GM23338 (cell line): ENCODE results near the gene PLG. TPM values are rescaled to one million over a fixed set of nuclear protein-coding genes. Genes with fewer than 3 reads are reported as not detected.
"Not testable (repeated sequence)": the region's sequence is repeated elsewhere in the genome, so short reads cannot be mapped to it uniquely, and the experiment has no call there.

ENCODE experiments used
- ATAC-seq: fragments of 200-7000 bp; cut with Tn5 transposase; 3 replicates; pipeline ENCODE4 v1.9.1; 2020
- DNase-seq: peaks from one replicate; pipeline ENCODE4 v3.0.0-alpha.2; 2015; ENCODE audit warnings: low spot score
- H2AFZ ChIP-seq: fragments of 200-600 bp; sonication (generic); 2 replicates; pipeline ENCODE4 v1.8.0; 2016; ENCODE audit warnings: antibody characterized with exemption, mild to moderate bottlenecking, moderate library complexity
- H3F3A ChIP-seq: fragments of 200-600 bp; sonication (generic); replicated peaks from 2 replicates; pipeline ENCODE4 v1.8.0; 2017; ENCODE audit warnings: antibody characterized with exemption, mixed run types, low read depth
- H3K27ac ChIP-seq: fragments of 200-600 bp; sonication (generic); 2 replicates; pipeline ENCODE4 v1.6.1; 2016; ENCODE audit warnings: low read depth
- H3K27me3 ChIP-seq: fragments of 200-600 bp; sonication (generic); 2 replicates; pipeline ENCODE4 v1.8.0; 2016; ENCODE audit warnings: mild to moderate bottlenecking, mixed run types, moderate library complexity; ENCODE audit not compliant: insufficient read depth
- H3K36me3 ChIP-seq: fragments of 200-600 bp; sonication (generic); 2 replicates; pipeline ENCODE4 v1.8.0; 2016; ENCODE audit warnings: mild to moderate bottlenecking; ENCODE audit not compliant: insufficient read depth
- H3K4me1 ChIP-seq: fragments of 200-600 bp; sonication (generic); 2 replicates; pipeline ENCODE4 v1.8.0; 2016; ENCODE audit warnings: mild to moderate bottlenecking, moderate library complexity; ENCODE audit not compliant: insufficient read depth
- H3K4me2 ChIP-seq: fragments of 200-600 bp; sonication (generic); 2 replicates; pipeline ENCODE4 v1.7.1; 2017; ENCODE audit warnings: mixed run types
- H3K4me3 ChIP-seq: fragments of 200-600 bp; sonication (generic); 2 replicates; pipeline ENCODE4 v1.6.1; 2016; ENCODE audit warnings: mixed run types
- H3K79me2 ChIP-seq: fragments of 200-600 bp; sonication (generic); replicated peaks from 2 replicates; pipeline ENCODE4 v1.8.0; 2017; ENCODE audit warnings: mild to moderate bottlenecking; ENCODE audit not compliant: insufficient read depth
- H3K9me2 ChIP-seq: fragments of 200-600 bp; sonication (generic); 2 replicates; pipeline ENCODE4 v1.8.0; 2017; ENCODE audit not compliant: insufficient read depth
- H4K20me1 ChIP-seq: fragments of 200-600 bp; sonication (generic); replicated peaks from 2 replicates; pipeline ENCODE4 v1.8.0; 2017; ENCODE audit warnings: mild to moderate bottlenecking; ENCODE audit not compliant: insufficient read depth
- H3K27ac Mint-ChIP-seq: 2 replicates; pipeline ENCODE4 v1.8.0; 2020; ENCODE audit warnings: inconsistent platforms, mild to moderate bottlenecking, moderate library complexity, mixed read lengths
- H3K27me3 Mint-ChIP-seq: 3 replicates; pipeline ENCODE4 v1.8.0; 2022; ENCODE audit warnings: low read depth, mild to moderate bottlenecking, moderate library complexity, mixed read lengths, inconsistent platforms; ENCODE audit not compliant: insufficient read depth, poor library complexity
- H3K36me3 Mint-ChIP-seq: 3 replicates; pipeline ENCODE4 v1.8.0; 2021; ENCODE audit warnings: low read depth, mild to moderate bottlenecking, inconsistent platforms, moderate library complexity, mixed read lengths
- H3K4me1 Mint-ChIP-seq: 3 replicates; pipeline ENCODE4 v1.8.0; 2020; ENCODE audit warnings: mild to moderate bottlenecking, inconsistent platforms, mixed read lengths
- H3K4me3 Mint-ChIP-seq: 3 replicates; pipeline ENCODE4 v1.8.0; 2021; ENCODE audit warnings: moderate library complexity, mild to moderate bottlenecking, inconsistent platforms, mixed read lengths
- H3K9me3 Mint-ChIP-seq: 3 replicates; pipeline ENCODE4 v1.8.0; 2020; ENCODE audit warnings: moderate library complexity, mild to moderate bottlenecking, inconsistent platforms, mixed read lengths
- CTCF ChIP-seq, 2 experiments: fragments of 200-600 bp in 1 of 2; sonication (generic) in 1 of 2; conservative IDR thresholded peaks; 2 replicates each; pipeline versions ENCODE4 v1.5.1 to v1.6.1; 2016 to 2017; ENCODE audit warnings: antibody characterized with exemption in 2 of 2, low read depth in 2 of 2, mild to moderate bottlenecking in 2 of 2, moderate library complexity in 1 of 2
- ZNF114 ChIP-seq: fragments of 250-450 bp; sonication (Bioruptor Pico); IDR thresholded peaks from 2 replicates; pipeline ENCODE4 v1.5.0; 2020; ENCODE audit warnings: mild to moderate bottlenecking, moderate library complexity
- polyA plus RNA-seq: library from polyadenylated mRNA; unstranded; fragments of >200 nt; fragmentation: Nextera tagmentation; extraction: Ambion mirVana; gene quantifications from 2 replicates; pipeline ENCODE4 v1.2.1, GENCODE V29; 2016
- total RNA-seq: library from RNA; depleted of rRNA; stranded (reverse); fragments of >200 nt; shearing (Covaris generic); gene quantifications from 2 replicates; pipeline ENCODE4 v1.2.3, GENCODE V29; 2014
- TF ChIP-seq, protein P1 (sequence below): IDR thresholded peaks from 2 replicates; pipeline ENCODE4 v1.6.1; 2016; ENCODE audit warnings: antibody characterized with exemption
- TF ChIP-seq, protein P2 (sequence below): IDR thresholded peaks from one replicate; pipeline ENCODE4 v1.6.1; 2018; ENCODE audit warnings: antibody characterized with exemption; ENCODE audit not compliant: unreplicated experiment

Gene PLG
- total and polyA plus RNA-seq, 2 experiments from 2014 or later: not detected

- DNase-seq (peak; percentile 85), ATAC-seq (peak; percentile 97)
- no peaks in the 10 kb centered on the region for H3K36me3 ChIP-seq
- 0 out of 2 replicates have a peak, but pooled peaks cover 4% of the 10 kb centered on the region for H3K9me2 ChIP-seq
- H4K20me1 ChIP-seq: no peaks in the 10 kb centered on the region
- TF ChIP-seq CTCF (conservative IDR thresholded peaks at IDR 0.05; ENCODE audit: low read depth in 2 of 2) (peak; percentile 89 to 98), ZNF114 (CRISPR knock-in tag) (no peak)
- H3K27me3 Mint-ChIP-seq: no peaks in the 10 kb centered on the region
- H3K27ac Mint-ChIP-seq: 0 out of 2 replicates have a peak overlapping the region, but pooled peaks have one; percentile 27
- no peak overlapping the region for H3K4me3 ChIP-seq
- no peak overlapping the region for H3K27ac ChIP-seq
- H3K9me3 Mint-ChIP-seq: peaks cover 4% of the 10 kb centered on the region; the same call in 1 of the 3 replicates
- H3K79me2 ChIP-seq: no peaks in the 10 kb centered on the region
- H3K36me3 Mint-ChIP-seq: no peaks in the 10 kb centered on the region
- H3K27me3 ChIP-seq: no peaks in the 10 kb centered on the region
- peak overlapping the region; percentile 62 for H3K4me2 ChIP-seq
- H3K4me1 ChIP-seq: no peaks in the 10 kb centered on the region
- peak overlapping the region; percentile 82; the same call in 1 of the 2 replicates for H2AFZ ChIP-seq
- H3K4me1 Mint-ChIP-seq: peaks cover 9% of the 10 kb centered on the region
- peak overlapping the region; percentile 36; the same call in 2 of the 3 replicates for H3K4me3 Mint-ChIP-seq
- H3F3A ChIP-seq: no peaks in the 10 kb centered on the region
These were observed 48.2 kb downstream of the PLG start for GRCh38 chr6:160750276-160750689.

GRCh38 chr6:160753211-160753610 lies 51.2 kb downstream of the PLG start:
- H3K27ac ChIP-seq, H3K36me3 ChIP-seq, DNase-seq, H3K4me3 Mint-ChIP-seq, H3K4me1 ChIP-seq, H3K4me3 ChIP-seq, H4K20me1 ChIP-seq, H3K9me2 ChIP-seq, H3F3A ChIP-seq, H3K9me3 Mint-ChIP-seq, H2AFZ ChIP-seq, H3K4me2 ChIP-seq, H3K79me2 ChIP-seq, H3K27me3 ChIP-seq, H3K27ac Mint-ChIP-seq, ATAC-seq, H3K36me3 Mint-ChIP-seq, H3K27me3 Mint-ChIP-seq: not testable (repeated sequence)
- peaks cover 15% of the 10 kb centered on the region for H3K4me1 Mint-ChIP-seq

DNA sequence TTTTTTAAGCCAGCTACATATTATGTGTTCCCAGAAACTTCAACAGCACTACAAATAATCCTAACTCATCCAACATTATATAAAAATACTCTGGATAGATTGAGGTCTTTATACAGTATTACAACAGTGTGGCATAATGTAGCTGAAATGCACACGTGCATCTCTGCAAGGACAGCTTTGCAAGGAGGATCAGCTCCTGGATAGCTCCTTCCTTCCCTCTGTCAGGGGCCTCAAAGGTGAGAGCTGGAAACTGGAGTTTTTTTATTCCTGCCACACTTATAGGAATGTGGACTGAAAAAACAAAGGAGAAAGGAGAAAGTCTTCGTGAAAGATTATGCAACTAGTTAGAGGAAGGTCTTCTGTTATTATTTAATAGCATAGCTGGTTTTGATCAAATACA lies 53.1 kb downstream of the PLG start:
- Histone ChIP-seq H3K36me3 (no peaks in the 10 kb centered on the region), H3K27ac (no peak overlapping the region), H4K20me1 (no peaks in the 10 kb centered on the region), H3K4me1 (no peaks in the 10 kb centered on the region), H2AFZ (no peak overlapping the region), H3K4me2 (no peak overlapping the region), H3K79me2 (no peaks in the 10 kb centered on the region), H3F3A (no peaks in the 10 kb centered on the region), H3K9me2 (no peaks in the 10 kb centered on the region), H3K4me3 (no peak overlapping the region), H3K27me3 (no peaks in the 10 kb centered on the region)
- peaks cover 15% of the 10 kb centered on the region for H3K4me1 Mint-ChIP-seq
- H3K27me3 Mint-ChIP-seq: no peaks in the 10 kb centered on the region
- peak; percentile 30 for DNase-seq
- H3K27ac Mint-ChIP-seq: no peak overlapping the region
- ATAC-seq: peak; percentile 60
- peaks cover under 1% of the 10 kb centered on the region; the same call in 2 of the 3 replicates for H3K9me3 Mint-ChIP-seq
- peaks cover under 1% of the 10 kb centered on the region; the same call in 1 of the 3 replicates for H3K36me3 Mint-ChIP-seq
- H3K4me3 Mint-ChIP-seq: no peak overlapping the region
- TF ChIP-seq, protein P1, sequence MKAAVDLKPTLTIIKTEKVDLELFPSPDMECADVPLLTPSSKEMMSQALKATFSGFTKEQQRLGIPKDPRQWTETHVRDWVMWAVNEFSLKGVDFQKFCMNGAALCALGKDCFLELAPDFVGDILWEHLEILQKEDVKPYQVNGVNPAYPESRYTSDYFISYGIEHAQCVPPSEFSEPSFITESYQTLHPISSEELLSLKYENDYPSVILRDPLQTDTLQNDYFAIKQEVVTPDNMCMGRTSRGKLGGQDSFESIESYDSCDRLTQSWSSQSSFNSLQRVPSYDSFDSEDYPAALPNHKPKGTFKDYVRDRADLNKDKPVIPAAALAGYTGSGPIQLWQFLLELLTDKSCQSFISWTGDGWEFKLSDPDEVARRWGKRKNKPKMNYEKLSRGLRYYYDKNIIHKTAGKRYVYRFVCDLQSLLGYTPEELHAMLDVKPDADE: no peak
- TF ChIP-seq, protein P2, sequence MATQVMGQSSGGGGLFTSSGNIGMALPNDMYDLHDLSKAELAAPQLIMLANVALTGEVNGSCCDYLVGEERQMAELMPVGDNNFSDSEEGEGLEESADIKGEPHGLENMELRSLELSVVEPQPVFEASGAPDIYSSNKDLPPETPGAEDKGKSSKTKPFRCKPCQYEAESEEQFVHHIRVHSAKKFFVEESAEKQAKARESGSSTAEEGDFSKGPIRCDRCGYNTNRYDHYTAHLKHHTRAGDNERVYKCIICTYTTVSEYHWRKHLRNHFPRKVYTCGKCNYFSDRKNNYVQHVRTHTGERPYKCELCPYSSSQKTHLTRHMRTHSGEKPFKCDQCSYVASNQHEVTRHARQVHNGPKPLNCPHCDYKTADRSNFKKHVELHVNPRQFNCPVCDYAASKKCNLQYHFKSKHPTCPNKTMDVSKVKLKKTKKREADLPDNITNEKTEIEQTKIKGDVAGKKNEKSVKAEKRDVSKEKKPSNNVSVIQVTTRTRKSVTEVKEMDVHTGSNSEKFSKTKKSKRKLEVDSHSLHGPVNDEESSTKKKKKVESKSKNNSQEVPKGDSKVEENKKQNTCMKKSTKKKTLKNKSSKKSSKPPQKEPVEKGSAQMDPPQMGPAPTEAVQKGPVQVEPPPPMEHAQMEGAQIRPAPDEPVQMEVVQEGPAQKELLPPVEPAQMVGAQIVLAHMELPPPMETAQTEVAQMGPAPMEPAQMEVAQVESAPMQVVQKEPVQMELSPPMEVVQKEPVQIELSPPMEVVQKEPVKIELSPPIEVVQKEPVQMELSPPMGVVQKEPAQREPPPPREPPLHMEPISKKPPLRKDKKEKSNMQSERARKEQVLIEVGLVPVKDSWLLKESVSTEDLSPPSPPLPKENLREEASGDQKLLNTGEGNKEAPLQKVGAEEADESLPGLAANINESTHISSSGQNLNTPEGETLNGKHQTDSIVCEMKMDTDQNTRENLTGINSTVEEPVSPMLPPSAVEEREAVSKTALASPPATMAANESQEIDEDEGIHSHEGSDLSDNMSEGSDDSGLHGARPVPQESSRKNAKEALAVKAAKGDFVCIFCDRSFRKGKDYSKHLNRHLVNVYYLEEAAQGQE: peak; percentile 65
